Keratinocyte (primary cell): ENCODE results near the gene HIVEP2. TPM values are rescaled to one million over a fixed set of nuclear protein-coding genes. Genes with fewer than 3 reads are reported as not detected.
A peak's percentile ranks its signal among the peaks of the same experiment; 100 is the strongest.

Experiments used
- DNase-seq: peaks from one replicate; pipeline ENCODE4 v3.0.0-alpha.2; 2011; ENCODE audit warnings: low read depth, missing footprints, low spot score
- FAIRE-seq: peaks from 2 replicates; lab custom pipeline; 2011; peaks lifted over from hg19 to GRCh38; lab: Jason Lieb, UNC
- H2AFZ ChIP-seq: 2 replicates; pipeline ENCODE4 v1.6.0; 2012; ENCODE audit warnings: low read length, control low read depth, inconsistent platforms; ENCODE audit not compliant: control insufficient read depth
- H3K27ac ChIP-seq: 2 replicates; pipeline ENCODE4 v1.5.1; 2011; ENCODE audit warnings: low read length; ENCODE audit not compliant: control insufficient read depth, insufficient read depth
- H3K27me3 ChIP-seq: 3 replicates; pipeline ENCODE4 v1.6.0; 2011; ENCODE audit warnings: low read length; ENCODE audit not compliant: control insufficient read depth, insufficient read depth; ENCODE audit errors: extremely low read depth
- H3K36me3 ChIP-seq, 2 experiments: 2 replicates in 1 of 2; 3 replicates in 1 of 2; pipeline ENCODE4 v1.5.1; 2011; ENCODE audit warnings: low read length in 2 of 2, mild to moderate bottlenecking in 1 of 2; ENCODE audit not compliant: control insufficient read depth in 2 of 2, insufficient read depth in 2 of 2; ENCODE audit errors: extremely low read depth in 1 of 2
- H3K4me1 ChIP-seq: 3 replicates; pipeline ENCODE4 v1.5.1; 2011; ENCODE audit warnings: low read length; ENCODE audit not compliant: control insufficient read depth, insufficient read depth; ENCODE audit errors: extremely low read depth
- H3K4me2 ChIP-seq: 3 replicates; pipeline ENCODE4 v1.6.0; 2011; ENCODE audit warnings: low read depth, low read length; ENCODE audit not compliant: control insufficient read depth, insufficient read depth; ENCODE audit errors: extremely low read depth
- H3K4me3 ChIP-seq, 3 experiments: fragments of 200-600 bp in 1 of 3; sonication (generic) in 1 of 3; 2 replicates in 2 of 3; 3 replicates in 1 of 3; pipeline ENCODE4 v1.5.1; 2011 to 2016; ENCODE audit warnings: low read length in 3 of 3, mild to moderate bottlenecking in 3 of 3, control low read depth in 2 of 3, inconsistent platforms in 1 of 3, low read depth in 1 of 3, mixed read lengths in 1 of 3, mixed run types in 1 of 3, moderate library complexity in 1 of 3; ENCODE audit not compliant: control insufficient read depth in 2 of 3, insufficient read depth in 2 of 3; ENCODE audit errors: extremely low read depth in 1 of 3
- H3K79me2 ChIP-seq: 2 replicates; pipeline ENCODE4 v1.6.0; 2012; ENCODE audit warnings: low read length; ENCODE audit not compliant: control insufficient read depth, insufficient read depth
- H3K9ac ChIP-seq: 3 replicates; pipeline ENCODE4 v1.6.0; 2011; ENCODE audit warnings: low read length; ENCODE audit not compliant: control insufficient read depth, insufficient read depth; ENCODE audit errors: extremely low read depth
- H3K9me1 ChIP-seq: 3 replicates; pipeline ENCODE4 v1.6.0; 2011; ENCODE audit warnings: low read length; ENCODE audit not compliant: control insufficient read depth, insufficient read depth; ENCODE audit errors: extremely low read depth
- H3K9me3 ChIP-seq: 2 replicates; pipeline ENCODE4 v1.5.1; 2012; ENCODE audit warnings: low read depth, low read length; ENCODE audit not compliant: control insufficient read depth
- H4K20me1 ChIP-seq: 3 replicates; pipeline ENCODE4 v1.6.0; 2011; ENCODE audit warnings: low read length; ENCODE audit not compliant: control insufficient read depth, insufficient read depth; ENCODE audit errors: extremely low read depth
- EZH2 ChIP-seq: IDR thresholded peaks from one replicate; pipeline ENCODE4 v1.6.1; 2012; ENCODE audit warnings: inconsistent platforms, mild to moderate bottlenecking, low read length, moderate library complexity
- dilution Hi-C: fragments of 300-500 bp; cut with MboI; formaldehyde crosslinking; loops from one replicate; pipeline ENCODE4 v1.7.0; 2020; ENCODE audit warnings: low sequenced_read_pairs; ENCODE audit not compliant: extremely low pct_ligation_motif_present
- polyA plus RNA-seq, 5 experiments: library from polyadenylated mRNA; depleted of rRNA in 3 of 5; stranded (reverse) in 3 of 5; stranded (forward) in 1 of 5; unstranded in 1 of 5; fragments of >200 nt; gene quantifications; 1 replicate in 1 of 5; 2 replicates in 3 of 5; 3 replicates in 1 of 5; pipeline versions ENCODE4 v1.2.1 to v1.2.3, GENCODE V29; 2011 to 2012; ENCODE audit warnings: missing spikeins in 2 of 5, low read depth in 1 of 5, low replicate concordance in 1 of 5
- TF ChIP-seq, protein P1 (sequence below), 3 experiments: IDR thresholded peaks in 1 of 3; conservative IDR thresholded peaks in 1 of 3; optimal IDR thresholded peaks in 1 of 3; 2 replicates in 2 of 3; 3 replicates in 1 of 3; pipeline versions ENCODE3 to v1.5.1; 2011; ENCODE audit warnings: low read length in 3 of 3, mild to moderate bottlenecking in 3 of 3, moderate library complexity in 2 of 3, control low read depth in 1 of 3, inconsistent platforms in 1 of 3; ENCODE audit not compliant: insufficient read depth in 2 of 3; ENCODE audit errors: extremely low read depth in 1 of 3

The HIVEP2 gene
- polyA plus RNA-seq, 1 donor (not counting 4 experiments of a cell fraction or from before 2014, with no cell fraction given): 8.9 TPM

DNA sequence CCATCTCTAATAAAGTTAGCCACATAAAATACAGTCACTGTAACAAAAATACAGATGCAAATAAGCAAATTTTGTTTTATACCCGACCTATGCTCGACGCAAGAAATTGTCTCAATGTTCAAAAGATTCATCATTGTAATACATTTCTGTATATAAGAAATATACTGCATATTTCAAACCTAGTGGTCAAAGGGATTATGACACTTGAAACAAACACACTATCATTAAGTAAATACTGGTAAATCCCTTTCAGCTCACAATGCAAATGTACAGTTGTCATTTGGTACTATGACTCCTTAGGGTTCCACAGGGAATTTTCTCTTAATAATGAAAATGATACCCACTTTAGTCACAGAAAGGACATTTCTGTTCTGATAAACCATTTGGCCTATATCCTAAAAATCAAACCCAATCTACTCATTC is 2.2 kb downstream of the HIVEP2 start:
- Histone ChIP-seq H3K9me1 (no peaks in the 10 kb centered on the region), H3K4me2 (peak overlapping the region; percentile 72), H3K79me2 (peaks cover 65% of the 10 kb centered on the region), H3K27ac (peak overlapping the region; percentile 97), H3K9ac (peak overlapping the region; percentile 19), H3K36me3 (no peaks in the 10 kb centered on the region), H4K20me1 (no peaks in the 10 kb centered on the region), H3K9me3 (no peaks in the 10 kb centered on the region), H3K4me3 (peak overlapping the region in 1 of 3 experiments; percentile 3), H3K27me3 (no peaks in the 10 kb centered on the region), H2AFZ (no peak overlapping the region), H3K4me1 (peaks cover 34% of the 10 kb centered on the region)
- DNase-seq: no peak
- dilution Hi-C loops: no loop called here
- no peak for FAIRE-seq
- TF ChIP-seq EZH2: no peak
- TF ChIP-seq, protein P1, sequence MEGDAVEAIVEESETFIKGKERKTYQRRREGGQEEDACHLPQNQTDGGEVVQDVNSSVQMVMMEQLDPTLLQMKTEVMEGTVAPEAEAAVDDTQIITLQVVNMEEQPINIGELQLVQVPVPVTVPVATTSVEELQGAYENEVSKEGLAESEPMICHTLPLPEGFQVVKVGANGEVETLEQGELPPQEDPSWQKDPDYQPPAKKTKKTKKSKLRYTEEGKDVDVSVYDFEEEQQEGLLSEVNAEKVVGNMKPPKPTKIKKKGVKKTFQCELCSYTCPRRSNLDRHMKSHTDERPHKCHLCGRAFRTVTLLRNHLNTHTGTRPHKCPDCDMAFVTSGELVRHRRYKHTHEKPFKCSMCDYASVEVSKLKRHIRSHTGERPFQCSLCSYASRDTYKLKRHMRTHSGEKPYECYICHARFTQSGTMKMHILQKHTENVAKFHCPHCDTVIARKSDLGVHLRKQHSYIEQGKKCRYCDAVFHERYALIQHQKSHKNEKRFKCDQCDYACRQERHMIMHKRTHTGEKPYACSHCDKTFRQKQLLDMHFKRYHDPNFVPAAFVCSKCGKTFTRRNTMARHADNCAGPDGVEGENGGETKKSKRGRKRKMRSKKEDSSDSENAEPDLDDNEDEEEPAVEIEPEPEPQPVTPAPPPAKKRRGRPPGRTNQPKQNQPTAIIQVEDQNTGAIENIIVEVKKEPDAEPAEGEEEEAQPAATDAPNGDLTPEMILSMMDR (optimal IDR thresholded peaks at IDR 0.05 in 1 of 3, IDR thresholded peaks at IDR 0.05 in 1 of 3, conservative IDR thresholded peaks at IDR 0.05 in 1 of 3; ENCODE audit: extremely low read depth in 1 of 3, insufficient read depth in 2 of 3, low read length in 3 of 3): peak in 1 of 3 experiments; percentile 30

DNA sequence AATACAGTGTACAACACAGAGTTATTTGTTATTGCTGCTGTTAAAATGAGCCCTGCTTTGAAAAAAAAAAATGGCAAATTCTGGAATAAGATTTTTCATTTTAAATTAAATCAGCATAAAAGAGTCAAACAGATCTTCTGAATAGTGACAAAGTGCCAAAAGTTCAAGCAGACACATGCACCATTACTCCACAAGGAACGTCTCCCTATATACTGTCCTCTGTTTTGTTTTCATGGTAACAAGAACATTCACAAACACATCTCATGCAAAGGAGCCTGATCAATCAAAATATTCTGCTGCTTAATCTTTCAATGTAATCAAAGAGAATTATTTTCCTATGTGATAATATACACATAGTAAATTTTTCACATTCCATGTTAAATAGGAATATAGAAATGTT is 2.7 kb downstream of the HIVEP2 start:
- peak overlapping the region; percentile 72 for H3K4me2 ChIP-seq
- H3K9me1 ChIP-seq: no peaks in the 10 kb centered on the region
- H3K27ac ChIP-seq: peak overlapping the region; percentile 97
- no peak for TF ChIP-seq EZH2
- TF ChIP-seq, protein P1 (optimal IDR thresholded peaks at IDR 0.05 in 1 of 3, IDR thresholded peaks at IDR 0.05 in 1 of 3, conservative IDR thresholded peaks at IDR 0.05 in 1 of 3; ENCODE audit: extremely low read depth in 1 of 3, insufficient read depth in 2 of 3, low read length in 3 of 3): no peak
- no peaks in the 10 kb centered on the region for H3K9me3 ChIP-seq
- H2AFZ ChIP-seq: no peak overlapping the region
- no peaks in the 10 kb centered on the region for H3K27me3 ChIP-seq
- H3K9ac ChIP-seq: peak overlapping the region; percentile 19
- dilution Hi-C loops: no loop called here
- no peaks in the 10 kb centered on the region for H4K20me1 ChIP-seq
- peaks cover 30% of the 10 kb centered on the region for H3K4me1 ChIP-seq
- FAIRE-seq (no peak), DNase-seq (no peak)
- H3K36me3 ChIP-seq: no peaks in the 10 kb centered on the region
- peak overlapping the region in 1 of 3 experiments; percentile 3 for H3K4me3 ChIP-seq
- peaks cover 71% of the 10 kb centered on the region for H3K79me2 ChIP-seq
